ENCODE measurements around the gene TP73. TPM values are rescaled to one million over a fixed set of nuclear protein-coding genes. Genes with fewer than 3 reads are reported as not detected.

TP73 gene
- total RNA-seq, 2 donors from 2014 or later = 0.06 TPM; not detected in 1

GRCh38 chr1:3631320-3632260 is 20.7 kb upstream of the TP73 start:
- no peak for DNase-seq
- ATAC-seq = no peak
- intact Hi-C loops (cut with DNase I) = no loop called here

DNA sequence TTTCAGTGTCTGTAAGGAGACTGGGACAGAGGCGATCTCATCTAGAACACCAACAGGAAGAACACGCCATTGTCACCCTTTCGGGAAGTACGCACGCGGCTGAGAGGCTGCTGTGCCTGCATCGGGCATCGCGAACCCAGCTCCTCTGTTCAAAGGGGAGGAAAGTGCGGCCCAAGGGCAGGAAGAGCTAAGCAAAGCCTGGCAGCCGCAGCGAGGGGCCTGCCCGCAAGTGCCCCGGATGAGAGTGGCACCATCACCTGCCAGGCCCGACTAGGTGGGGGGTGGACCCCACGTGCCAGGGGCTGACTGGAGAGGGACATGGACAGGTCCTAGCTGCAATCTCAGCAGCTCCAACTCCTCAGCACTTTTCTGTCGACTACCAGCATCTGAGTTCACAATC is 20.0 kb upstream of the TP73 start:
- ATAC-seq (no peak), DNase-seq (no peak)

DNA sequence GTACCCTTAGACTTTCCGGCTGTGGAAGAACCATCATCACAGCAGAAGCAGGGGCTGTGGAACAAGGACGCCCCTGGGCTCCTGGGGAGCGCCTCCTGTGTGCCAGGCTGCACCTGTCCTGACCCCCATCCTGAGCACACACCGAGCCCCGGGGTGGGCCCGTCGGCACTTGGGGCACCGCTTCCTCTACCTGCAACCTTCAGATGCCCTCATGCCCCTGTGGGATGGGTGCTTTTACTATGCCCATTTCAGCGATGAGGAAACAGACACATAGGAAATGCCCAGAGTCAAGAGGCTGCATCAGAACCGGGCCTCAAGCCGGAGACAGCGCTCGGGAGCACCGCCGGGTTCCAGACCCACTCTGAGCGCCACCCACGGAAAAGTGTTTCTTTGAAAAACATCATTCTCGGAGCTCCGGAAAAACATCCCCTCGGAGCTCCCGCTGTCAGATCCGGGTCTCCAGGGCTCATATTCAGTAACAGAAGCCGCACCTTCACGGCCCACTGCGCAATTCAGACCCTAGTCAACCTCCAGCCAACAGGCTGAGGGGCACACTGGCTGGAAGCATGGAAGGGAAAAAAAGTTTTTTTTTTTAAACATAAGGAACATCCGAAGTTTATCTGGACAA is 19.5 kb upstream of the TP73 start:
- intact Hi-C loops (cut with DNase I) = no loop called here
- ATAC-seq = no peak
- no peak for DNase-seq

More for the DNA sequence above, 20.0 kb upstream of the TP73 start:
- intact Hi-C loops (cut with DNase I) = no loop called here

DNA sequence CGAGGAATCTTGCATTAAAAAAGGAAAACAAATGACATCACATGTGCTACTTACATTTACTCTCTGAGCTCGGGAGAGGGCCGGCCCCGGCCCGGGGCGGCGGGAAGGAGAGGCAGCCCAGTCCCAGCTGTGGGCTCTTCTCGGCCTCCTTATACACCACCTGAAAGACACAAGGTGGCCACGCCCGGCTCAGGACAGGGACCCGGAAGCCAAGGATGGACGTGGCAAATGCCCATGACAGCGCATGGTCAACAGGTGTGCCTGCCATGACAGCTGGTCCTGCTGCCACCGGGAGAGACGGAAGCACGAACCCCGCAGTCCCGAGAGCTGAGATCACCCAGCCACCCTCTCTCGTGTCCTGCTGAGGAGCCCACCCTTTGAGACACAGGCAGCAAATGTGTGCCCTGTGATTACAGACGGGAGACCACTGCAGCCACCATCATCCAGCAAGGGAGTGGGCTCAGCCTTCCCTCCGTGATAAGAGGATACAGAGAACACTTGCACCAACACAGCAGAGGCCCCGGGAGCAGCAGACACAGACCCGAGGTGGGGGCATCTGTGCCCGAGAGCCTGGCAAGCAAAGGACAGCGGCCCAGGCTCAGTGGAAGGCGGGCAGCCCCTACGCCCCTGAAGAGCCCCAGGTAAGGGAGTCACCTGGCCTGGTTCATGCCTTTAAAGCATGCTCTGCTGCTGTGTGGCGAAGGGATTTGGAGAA is 18.8 kb upstream of the TP73 start:
- DNase-seq = no peak
- no peak for ATAC-seq
- intact Hi-C loops (cut with DNase I) = no loop called here

GRCh38 chr1:3634059-3634800 is 18.1 kb upstream of the TP73 start:
- DNase-seq (no peak), ATAC-seq (no peak)
- intact Hi-C loops (cut with DNase I) = no loop called here

GRCh38 chr1:3636080-3636479 is 16.2 kb upstream of the TP73 start:
- no peak for ATAC-seq
- intact Hi-C loops (cut with DNase I) = no loop called here
- no peak for DNase-seq

- no peak for ATAC-seq
- intact Hi-C loops (cut with DNase I) = no loop called here
- DNase-seq = no peak
These were observed 15.8 kb upstream of the TP73 start for GRCh38 chr1:3636531-3636930.

- ATAC-seq (no peak), DNase-seq (no peak)
- intact Hi-C loops (cut with DNase I) = no loop called here
These were observed 14.3 kb upstream of the TP73 start for GRCh38 chr1:3638027-3638426.

- ATAC-seq (no peak), DNase-seq (no peak)
- intact Hi-C loops (cut with DNase I) = no loop called here
These were observed 13.6 kb upstream of the TP73 start for GRCh38 chr1:3638676-3639075.

- ATAC-seq (no peak), DNase-seq (no peak)
- intact Hi-C loops (cut with DNase I) = no loop called here
These were observed 12.9 kb upstream of the TP73 start for GRCh38 chr1:3639397-3639911.

DNA sequence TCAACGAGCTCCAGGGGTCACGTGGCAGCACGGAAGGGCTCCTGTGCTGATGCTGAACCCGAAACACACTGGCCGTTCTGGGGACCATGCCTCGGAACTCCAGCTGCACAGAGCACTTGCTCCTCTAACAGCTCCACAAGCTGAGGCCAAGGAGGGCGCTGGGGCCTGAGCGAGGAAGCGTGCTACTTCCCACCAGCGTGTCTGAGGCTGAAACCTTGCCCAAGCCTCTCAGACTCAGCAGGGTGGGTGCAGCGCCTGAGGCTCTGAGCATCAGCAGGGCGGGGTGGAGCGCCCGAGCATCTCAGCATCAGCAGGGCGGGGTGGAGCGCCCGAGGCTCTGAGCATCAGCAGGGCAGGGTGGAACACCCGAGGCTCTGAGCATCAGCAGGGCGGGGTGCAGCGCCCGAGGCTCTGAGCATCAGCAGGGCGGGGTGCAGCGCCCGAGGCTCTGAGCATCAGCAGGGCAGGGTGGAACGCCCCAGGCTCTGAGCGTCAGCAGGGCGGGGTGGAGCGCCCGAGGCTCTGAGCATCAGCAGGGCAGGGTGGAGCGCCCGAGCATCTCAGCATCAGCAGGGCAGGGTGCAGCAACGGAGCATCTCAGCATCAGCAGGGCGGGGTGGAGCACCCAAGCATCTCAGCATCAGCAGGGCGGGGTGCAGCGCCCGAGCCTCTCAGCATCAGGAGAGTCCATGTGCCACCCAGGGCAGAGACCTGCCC is 12.0 kb upstream of the TP73 start:
- intact Hi-C loops (cut with DNase I) = no loop called here
- DNase-seq = no peak
- ATAC-seq = no peak

GRCh38 chr1:3641046-3641760 is 11.1 kb upstream of the TP73 start:
- no peak for ATAC-seq
- no peak for DNase-seq
- intact Hi-C loops (cut with DNase I) = no loop called here

DNA sequence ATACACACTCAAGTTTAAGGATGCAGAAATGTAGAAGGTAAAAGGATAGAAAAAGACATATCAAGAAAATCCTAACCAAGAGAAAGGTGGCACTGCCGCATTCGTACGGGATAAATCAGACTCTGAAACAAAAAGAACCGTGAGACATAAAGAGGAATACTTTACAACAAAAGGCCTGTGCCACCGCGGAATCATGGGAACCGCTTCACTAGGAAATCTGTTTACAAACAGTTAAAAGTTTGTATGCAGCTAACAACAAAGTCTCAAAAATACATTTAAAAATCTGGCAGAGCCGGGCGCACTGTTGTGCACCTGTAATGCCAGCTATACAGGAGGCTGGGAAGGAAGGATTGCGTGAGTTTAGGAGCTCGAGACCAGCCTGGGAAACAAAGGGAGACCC is 10.5 kb upstream of the TP73 start:
- intact Hi-C loops (cut with DNase I) = no loop called here
- DNase-seq (no peak), ATAC-seq (no peak)

DNA sequence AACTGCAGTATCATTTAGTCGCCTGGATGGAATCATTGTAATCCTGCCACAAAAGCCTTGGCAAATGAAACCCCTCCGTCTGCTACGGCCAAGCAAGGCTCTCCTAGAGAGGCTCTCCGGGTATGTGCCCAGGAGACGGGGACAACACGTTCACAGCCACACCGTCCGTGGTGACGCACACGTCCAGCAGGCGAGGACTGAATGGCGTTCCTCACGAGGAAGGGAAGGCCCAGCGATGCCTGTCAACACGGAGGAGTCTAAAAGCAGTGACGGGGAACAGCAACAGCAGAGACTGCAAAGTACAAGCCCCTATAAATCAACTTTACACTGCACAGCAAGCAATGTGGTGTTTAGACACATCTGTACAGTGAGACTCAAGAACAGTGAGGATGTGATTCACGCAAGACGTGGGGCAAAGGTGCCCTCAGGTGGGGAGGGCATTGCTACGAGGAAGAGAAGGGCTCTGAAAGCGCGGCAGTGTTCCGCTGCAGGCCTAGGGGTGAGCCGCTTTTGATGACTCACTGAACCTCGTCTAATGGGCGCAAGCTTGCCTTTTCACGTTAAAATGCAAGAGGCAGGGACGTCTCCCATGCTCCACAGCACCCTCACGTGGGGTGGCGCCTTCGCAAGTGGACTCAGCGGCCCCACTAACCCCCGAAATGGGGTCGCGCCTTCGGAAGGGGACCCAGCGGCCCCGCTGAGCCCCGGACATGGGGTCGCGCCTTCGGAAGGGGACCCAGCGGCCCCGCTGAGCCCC is 9.2 kb upstream of the TP73 start:
- intact Hi-C loops (cut with DNase I) = no loop called here
- no peak for DNase-seq

GRCh38 chr1:3644273-3644672 is 8.0 kb upstream of the TP73 start:
- ATAC-seq (no peak), DNase-seq (no peak)
- intact Hi-C loops (cut with DNase I) = no loop called here

More for the DNA sequence above, 9.2 kb upstream of the TP73 start:
- no peak for ATAC-seq

DNA sequence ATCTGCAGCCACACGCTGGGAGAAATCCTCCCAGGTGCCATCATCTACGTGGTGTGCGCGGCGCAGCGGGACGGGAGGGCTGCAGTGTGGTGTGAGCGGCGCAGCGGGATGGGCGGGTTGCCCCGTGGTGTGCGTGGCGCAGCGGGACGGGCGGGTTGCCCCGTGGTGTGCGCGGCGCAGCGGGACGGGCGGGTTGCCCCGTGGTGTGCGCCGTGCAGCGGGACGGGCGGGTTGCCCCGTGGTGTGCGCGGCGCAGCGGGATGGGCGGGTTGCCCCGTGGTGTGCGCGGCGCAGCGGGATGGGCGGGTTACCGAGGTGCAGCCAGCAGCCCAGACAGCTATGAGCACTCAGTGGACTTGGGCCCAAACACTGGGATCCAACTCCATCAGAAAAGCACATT is 7.1 kb upstream of the TP73 start:
- intact Hi-C loops (cut with DNase I) = no loop called here
- ATAC-seq = no peak
- DNase-seq = no peak

- ATAC-seq (no peak), DNase-seq (no peak)
- intact Hi-C loops (cut with DNase I) = no loop called here
These were observed 6.5 kb upstream of the TP73 start for GRCh38 chr1:3645666-3646355.

All from left cardiac atrium (tissue), 4 donors.